IPS-NIHi7 (cell line): ENCODE measurements around the gene OTP.

Experiments used
- DNase-seq: peaks from one replicate; pipeline ENCODE4 v3.0.0; 2012; ENCODE audit warnings: mixed read lengths; ENCODE audit errors: extremely low spot score

The OTP gene

DNA sequence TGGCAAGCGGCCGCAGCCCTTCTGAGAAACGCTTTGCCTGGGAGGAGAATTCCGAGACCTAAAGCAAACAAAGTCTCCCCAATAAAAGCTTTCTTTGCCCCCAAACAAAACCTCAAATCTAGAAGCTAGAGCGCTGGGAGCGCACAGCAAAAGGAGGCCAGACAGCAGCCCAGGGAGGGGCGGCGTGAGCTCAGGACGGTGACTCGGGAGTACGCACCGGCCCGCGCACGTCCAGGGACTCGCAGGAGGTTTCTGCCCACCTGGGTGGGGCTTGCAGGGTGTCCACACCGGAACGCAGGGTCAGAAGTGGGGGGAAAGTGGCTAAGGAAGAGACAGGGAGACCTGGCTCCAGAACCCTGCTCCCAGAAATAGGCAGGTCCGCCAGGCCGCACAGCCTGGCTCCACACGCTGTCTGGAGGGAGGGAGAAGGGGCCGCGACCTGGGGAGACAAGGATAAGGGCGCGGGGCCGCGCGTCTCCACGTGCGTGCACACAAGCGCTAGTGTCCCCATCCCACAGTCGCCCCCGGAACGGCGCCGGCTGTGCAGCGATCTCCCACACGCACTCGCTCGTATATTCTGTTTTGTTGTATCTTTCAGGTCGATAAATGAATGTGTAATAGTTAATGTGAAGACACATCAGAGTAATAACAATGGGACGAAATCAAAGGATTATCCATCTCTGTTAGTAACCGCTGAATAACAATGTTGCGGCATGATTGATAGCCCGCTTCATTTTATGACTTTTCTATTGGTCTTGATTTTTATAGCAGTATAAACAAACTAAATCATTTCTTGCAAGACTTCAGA, 2.3 kb upstream of the OTP start:
- DNase-seq = no peak

DNA sequence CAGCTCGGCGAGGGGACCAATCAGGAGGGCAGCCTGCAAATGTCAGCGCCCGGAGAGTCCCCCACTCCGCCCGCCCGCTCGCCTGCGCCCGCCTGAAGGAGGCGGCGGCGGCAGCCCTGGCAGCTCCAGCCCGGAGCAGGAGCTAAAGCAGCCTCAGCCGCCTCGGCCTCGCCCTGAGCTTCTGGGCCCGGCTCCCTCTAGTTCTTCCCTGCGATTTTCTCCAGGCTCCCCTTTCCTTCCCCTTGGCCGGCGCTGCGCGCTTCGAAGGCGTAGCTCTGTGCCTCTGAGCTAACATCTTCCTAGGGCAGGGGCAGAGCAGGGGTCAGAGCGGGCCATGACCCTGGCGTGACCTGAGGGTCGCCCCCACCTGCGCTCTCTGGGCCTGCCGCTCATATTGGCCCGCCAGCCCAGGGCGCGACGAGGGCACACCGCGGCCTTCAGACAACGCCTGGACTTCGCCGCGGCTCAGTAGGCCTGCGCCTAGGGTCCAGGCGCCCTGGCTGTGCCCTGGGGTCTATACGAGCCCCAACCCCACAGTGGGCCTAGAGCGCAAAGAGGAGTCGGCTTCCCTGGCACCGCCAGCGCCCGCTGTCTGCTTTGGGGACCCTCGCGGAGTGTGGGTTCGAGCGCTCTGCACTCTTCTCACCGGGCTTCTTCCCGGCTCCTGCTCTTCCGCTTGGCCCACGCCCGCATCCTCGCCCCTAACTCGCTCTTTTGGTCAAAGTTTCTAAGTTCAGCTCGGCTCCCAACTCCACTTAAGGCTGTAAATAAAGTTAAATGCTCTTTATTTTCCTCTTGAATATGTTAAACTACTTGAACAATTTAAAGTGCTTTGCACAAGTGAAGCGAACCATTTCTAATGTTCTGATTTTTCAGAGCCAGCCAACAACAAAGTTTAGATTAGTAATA, 504 bp upstream of the OTP start:
- DNase-seq = peak; percentile 85

DNA sequence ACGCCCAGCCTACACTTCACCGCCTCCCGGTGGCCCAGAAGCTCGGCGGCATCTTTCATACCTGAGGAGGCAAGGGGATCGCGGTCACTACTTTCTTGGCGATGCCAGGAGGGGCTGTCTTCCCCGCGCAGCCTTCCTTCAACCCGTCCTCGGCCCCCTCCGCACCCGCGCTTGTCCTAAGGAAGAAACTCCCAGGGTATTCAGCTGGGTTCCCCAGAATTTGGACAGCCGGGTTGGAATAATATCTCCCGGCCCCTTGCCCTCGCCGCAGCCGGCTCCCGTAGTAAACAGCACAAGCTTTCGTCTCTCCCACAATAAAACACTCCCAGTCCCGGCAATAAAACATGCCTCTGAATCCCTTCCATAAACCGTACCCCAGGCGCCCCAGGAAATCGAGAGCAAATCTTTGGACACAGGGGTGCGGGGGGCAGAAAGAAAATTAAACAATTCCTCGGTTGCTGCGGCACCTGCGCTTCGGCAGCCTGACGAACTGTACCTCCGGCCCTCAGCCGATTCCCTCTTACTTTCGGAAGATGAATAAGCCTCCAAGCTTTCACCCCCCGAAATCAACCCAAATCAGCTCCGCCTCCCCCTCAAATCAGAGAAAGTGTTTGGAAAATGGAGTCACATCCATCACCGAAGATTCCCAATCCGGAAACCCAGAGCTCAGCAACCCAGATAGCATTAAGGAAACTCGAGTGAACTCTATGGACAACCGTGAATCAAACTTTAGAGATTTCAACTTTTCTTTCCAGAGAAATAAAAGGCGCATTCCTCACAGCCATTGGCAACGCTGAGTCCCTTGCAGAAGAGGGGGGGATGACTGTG, 1.1 kb downstream of the OTP start:
- no peak for DNase-seq

GRCh38 chr5:77636641-77637169, 1.8 kb downstream of the OTP start:
- peak; percentile 24 for DNase-seq

GRCh38 chr5:77635917-77636640, 2.4 kb downstream of the OTP start:
- DNase-seq = no peak

DNA sequence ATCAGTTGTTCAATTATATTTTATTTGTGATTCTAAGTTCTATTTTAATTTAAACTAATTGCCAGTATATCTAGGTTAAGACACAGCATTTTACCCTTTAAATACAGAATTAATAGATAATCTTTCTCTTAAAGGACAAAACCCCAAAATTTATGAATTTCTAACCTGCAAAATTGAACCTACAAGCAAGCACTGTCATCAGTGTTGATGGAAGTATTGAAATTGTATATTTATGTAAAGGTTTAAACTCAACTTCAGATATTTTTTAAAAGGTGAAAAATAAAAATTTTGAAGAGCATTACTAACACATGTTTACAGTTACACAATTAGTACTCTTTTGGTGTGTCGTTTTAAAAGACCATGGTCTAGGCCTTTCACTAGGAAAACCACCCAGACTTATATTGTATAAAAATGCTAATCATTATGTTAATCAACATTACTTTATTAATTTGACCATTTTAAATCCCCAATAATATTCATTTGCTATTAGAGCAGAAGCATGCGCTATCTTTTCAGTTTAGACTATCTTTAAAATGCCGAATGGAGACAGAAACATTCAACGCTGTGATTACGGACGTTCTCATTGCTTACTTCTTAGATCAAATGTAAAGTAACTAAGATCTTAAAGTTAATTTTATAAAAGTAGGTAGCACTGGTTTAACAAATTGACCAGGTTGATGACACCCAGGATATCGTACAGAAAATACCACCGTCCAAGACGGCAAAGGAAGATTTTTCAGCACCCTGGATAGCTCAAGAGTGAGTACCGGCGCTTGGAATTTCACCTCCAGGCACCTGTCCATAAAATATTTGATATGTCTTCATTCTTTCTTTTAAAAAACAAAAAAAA, 3.2 kb downstream of the OTP start:
- no peak for DNase-seq

GRCh38 chr5:77633709-77634108, 4.8 kb downstream of the OTP start:
- DNase-seq = no peak

DNA sequence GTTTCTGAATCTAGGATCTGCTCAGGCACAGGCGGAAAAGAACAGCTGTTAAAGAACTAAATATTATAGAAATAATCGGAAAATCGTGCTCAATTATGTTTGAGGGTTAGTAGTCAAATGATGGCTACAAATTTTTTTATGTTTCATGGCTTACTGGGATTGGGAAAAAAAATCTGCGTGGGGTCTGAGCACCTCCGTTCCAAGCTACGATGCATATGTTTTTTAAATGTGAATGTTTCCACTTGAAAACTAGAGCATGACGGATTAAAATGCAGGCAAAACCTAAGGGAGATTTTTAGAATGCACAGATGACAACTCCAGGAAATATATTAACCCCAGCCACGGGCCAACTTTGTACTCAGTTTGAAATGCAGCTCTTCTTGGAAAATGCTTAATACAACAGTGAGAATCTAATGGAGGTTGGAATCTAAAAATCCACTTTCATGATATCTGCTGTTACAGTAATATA, 5.3 kb downstream of the OTP start:
- no peak for DNase-seq

GRCh38 chr5:77632526-77633206, 5.8 kb downstream of the OTP start:
- DNase-seq = peak; percentile 25

GRCh38 chr5:77630114-77630680, 8.3 kb downstream of the OTP start:
- DNase-seq = peak; percentile 66

- DNase-seq = no peak
Measured at GRCh38 chr5:77629509-77630113, 8.9 kb downstream of the OTP start.

- no peak for DNase-seq
Measured at GRCh38 chr5:77628840-77629508, 9.5 kb downstream of the OTP start.

- DNase-seq = peak; percentile 45
Measured at GRCh38 chr5:77627869-77628674, 10.4 kb downstream of the OTP start.

DNA sequence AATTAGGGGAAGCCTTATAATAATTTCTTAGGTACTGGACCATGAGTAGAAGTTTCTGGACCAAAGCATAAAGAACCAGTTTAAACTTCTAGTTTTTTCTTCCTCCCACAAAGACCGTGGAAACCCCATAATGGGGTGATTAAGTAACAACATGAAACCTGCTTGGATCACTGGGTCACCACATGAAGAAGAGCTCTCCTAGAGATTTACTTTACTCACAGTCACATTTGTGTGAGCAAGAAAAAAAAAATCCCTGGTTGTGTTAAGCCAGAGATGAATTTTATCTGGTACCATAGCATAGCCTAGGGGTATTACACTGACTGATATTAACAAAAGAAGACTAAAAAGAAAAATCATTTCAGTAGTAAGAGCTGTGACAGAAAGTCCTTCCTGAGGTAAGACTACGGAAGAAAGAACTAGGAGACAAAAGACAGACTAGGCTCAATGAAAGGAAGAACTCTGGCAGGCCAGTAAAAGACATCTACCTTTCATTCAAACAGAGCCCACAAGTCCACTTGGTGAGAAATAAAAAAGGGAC, 15.2 kb downstream of the OTP start:
- no peak for DNase-seq

DNA sequence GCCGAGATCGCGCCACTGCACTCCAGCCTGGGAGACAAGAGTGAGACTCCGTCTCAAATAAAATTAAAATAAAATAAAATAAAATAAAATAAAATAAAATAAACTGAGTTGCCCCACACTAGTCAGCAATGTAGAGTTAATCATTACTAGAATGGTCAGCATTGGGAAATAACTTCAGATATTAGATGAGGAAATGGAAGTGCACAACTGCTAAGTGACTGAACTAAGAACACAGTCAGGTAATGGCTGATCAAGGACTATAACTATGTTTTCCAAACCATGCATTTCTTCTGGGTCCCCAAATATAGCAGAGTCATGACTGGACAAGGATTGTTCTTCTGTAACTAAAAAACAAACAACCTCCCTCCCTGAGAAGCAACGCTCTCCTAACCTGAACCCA, 17.1 kb downstream of the OTP start:
- DNase-seq = no peak

DNA sequence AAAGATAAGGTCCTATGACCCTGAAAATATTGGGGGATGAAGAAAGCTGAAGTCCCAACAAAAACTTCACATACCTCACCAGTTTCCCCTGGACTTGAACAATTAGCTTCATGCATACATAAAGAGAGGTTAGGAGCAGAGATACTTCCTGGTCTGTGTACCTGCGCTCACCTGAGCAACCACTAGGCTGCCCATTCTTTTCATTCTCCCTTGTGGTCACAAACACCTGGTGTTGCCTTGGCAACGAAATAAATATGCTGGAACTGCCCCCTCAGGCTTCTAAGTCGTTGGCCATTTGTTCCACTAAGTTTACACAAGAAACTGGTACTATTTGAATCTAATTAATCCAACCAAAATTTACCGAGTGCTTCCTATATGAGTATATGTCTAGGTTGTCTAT, 18.1 kb downstream of the OTP start:
- DNase-seq = peak; percentile 76

DNA sequence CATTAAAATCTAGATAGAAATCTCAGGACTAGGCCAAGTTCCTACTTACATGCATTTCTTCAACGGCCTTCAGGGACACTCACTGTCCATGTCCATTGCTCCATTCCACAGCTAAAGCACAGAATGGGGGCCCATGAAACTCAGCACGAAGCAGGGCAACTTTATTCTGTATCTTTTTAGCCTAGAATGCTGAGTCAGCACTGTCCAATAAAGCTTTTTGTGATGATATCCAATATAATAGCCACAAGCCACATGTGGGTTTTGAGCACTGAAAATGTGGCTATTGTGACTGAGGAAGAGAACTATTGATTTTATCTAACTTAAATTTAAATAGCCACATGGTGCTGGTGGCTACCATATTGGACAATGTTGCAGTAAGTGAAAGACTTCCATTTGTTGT, 21.6 kb downstream of the OTP start:
- no peak for DNase-seq
